ENCODE data around the gene INCENP.

INCENP gene

GRCh38 chr11:62125316-62125715 is 1.5 kb downstream of the INCENP start:
- no peak for DNase-seq

GRCh38 chr11:62125881-62126280 is 2.1 kb downstream of the INCENP start:
- no peak for DNase-seq

- DNase-seq, result no peak
Observed at GRCh38 chr11:62127426-62127825, 3.6 kb downstream of the INCENP start.

- no peak for DNase-seq
Observed at GRCh38 chr11:62127941-62128770, 4.3 kb downstream of the INCENP start.

GRCh38 chr11:62128835-62129234 is 5.0 kb downstream of the INCENP start:
- DNase-seq, result no peak

- DNase-seq, result no peak
Observed at GRCh38 chr11:62129590-62130282, 5.9 kb downstream of the INCENP start.

GRCh38 chr11:62130283-62131169 is 6.7 kb downstream of the INCENP start:
- DNase-seq, result no peak

GRCh38 chr11:62131170-62131464 is 7.3 kb downstream of the INCENP start:
- DNase-seq, result no peak

- DNase-seq, result no peak
Observed at GRCh38 chr11:62132191-62132590, 8.4 kb downstream of the INCENP start.

GRCh38 chr11:62132689-62133293 is 9.0 kb downstream of the INCENP start:
- no peak for DNase-seq

GRCh38 chr11:62133328-62134065 is 9.7 kb downstream of the INCENP start:
- DNase-seq, result no peak

GRCh38 chr11:62137276-62137861 is 13.6 kb downstream of the INCENP start:
- no peak for DNase-seq

- DNase-seq, result no peak
Observed at GRCh38 chr11:62137881-62138629, 14.2 kb downstream of the INCENP start.

GRCh38 chr11:62138630-62139425 is 15.0 kb downstream of the INCENP start:
- no peak for DNase-seq

- no peak for DNase-seq
Observed at GRCh38 chr11:62139526-62140303, 15.9 kb downstream of the INCENP start.

GRCh38 chr11:62140304-62141110 is 16.7 kb downstream of the INCENP start:
- no peak for DNase-seq

GRCh38 chr11:62141111-62142042 is 17.6 kb downstream of the INCENP start:
- no peak for DNase-seq

GRCh38 chr11:62142043-62142375 is 18.2 kb downstream of the INCENP start:
- DNase-seq, result no peak
